Gastrocnemius medialis (tissue), 4 donors: ENCODE measurements around the gene FOLR3. TPM values are rescaled to one million over a fixed set of nuclear protein-coding genes. Genes with fewer than 3 reads are reported as not detected.
A peak's percentile ranks its signal among the peaks of the same experiment; 100 is the strongest.
"Not testable (repeated sequence)": the region's sequence is repeated elsewhere in the genome, so short reads cannot be mapped to it uniquely, and the experiment has no call there.

Source experiments
- ATAC-seq, 2 donors: fragments of 150-250 bp; one replicate each; pipeline ENCODE4 v1.9.1; 2016
- DNase-seq, 2 donors: peaks; one replicate each; pipeline ENCODE4 v3.0.0-alpha.2; 2019
- H3K27ac ChIP-seq, 4 donors: fragments of 200-600 bp; sonication (generic); 1 replicate in 1 of 4; 2 replicates in 3 of 4; pipeline ENCODE4 v1.5.1; 2016 to 2018; ENCODE audit warnings: mild to moderate bottlenecking in 2 of 4, moderate library complexity in 1 of 4
- H3K27me3 ChIP-seq, 3 donors: fragments of 200-600 bp; sonication (generic) in 2 of 3; 1 replicate in 1 of 3; 2 replicates in 2 of 3; pipeline versions ENCODE4 v1.5.1 to v1.6.0; 2016 to 2019; ENCODE audit warnings: mild to moderate bottlenecking in 1 of 3, moderate library complexity in 1 of 3
- H3K36me3 ChIP-seq, 2 donors: fragments of 200-600 bp; sonication (generic) in 1 of 2; one replicate each; pipeline ENCODE4 v1.5.1; 2017 to 2018
- H3K4me1 ChIP-seq, 2 donors: fragments of 200-600 bp; sonication (generic) in 1 of 2; one replicate each; pipeline ENCODE4 v1.5.1; 2016 to 2017; ENCODE audit warnings: mild to moderate bottlenecking in 2 of 2
- H3K4me3 ChIP-seq, 4 donors: fragments of 200-600 bp; sonication (generic) in 3 of 4; 1 replicate in 1 of 4; 2 replicates in 3 of 4; pipeline ENCODE4 v1.5.1; 2016 to 2019; ENCODE audit warnings: mild to moderate bottlenecking in 2 of 4
- H3K9me3 ChIP-seq, 3 donors: fragments of 200-600 bp; sonication (generic) in 2 of 3; 1 replicate in 1 of 3; 2 replicates in 2 of 3; pipeline ENCODE4 v1.5.1; 2016 to 2019
- CTCF ChIP-seq, 5 experiments: fragments of 450-650 bp in 3 of 5; fragments of 200-600 bp in 2 of 5; sonication (generic) in 2 of 5; IDR thresholded peaks in 4 of 5; conservative IDR thresholded peaks in 1 of 5; 1 replicate in 4 of 5; 2 replicates in 1 of 5; pipeline ENCODE4 v1.5.1; 2016 to 2019; ENCODE audit warnings: antibody characterized with exemption in 5 of 5, mild to moderate bottlenecking in 3 of 5, moderate library complexity in 3 of 5
- POLR2A ChIP-seq, 2 donors: fragments of 450-650 bp; IDR thresholded peaks; one replicate each; pipeline ENCODE4 v1.6.1; 2017; ENCODE audit warnings: antibody characterized with exemption in 2 of 2, mild to moderate bottlenecking in 2 of 2, moderate library complexity in 2 of 2
- in situ Hi-C, 4 donors: fragments of 200-750 bp; cut with MboI; loops; one replicate each; pipeline versions ENCODE4 v1.15.0 to v1.8.0; 2017; ENCODE audit warnings: low sequenced_read_pairs in 4 of 4
- intact Hi-C: fragments of 100-400 bp; cut with DNase I; formaldehyde crosslinking; loops from one replicate; pipeline ENCODE4 v1.15.1; 2023; ENCODE audit warnings: low total_unique reads
- total RNA-seq, 4 donors: library from RNA; depleted of rRNA; stranded (reverse); fragments of >200 nt; gene quantifications; one replicate each; pipeline versions ENCODE4 v1.1.0 to v1.2.3, GENCODE V29; 2016

Gene FOLR3
- 1 to 10 TPM in 1 of 4 donors, not detected in 3; 1.1 TPM for total RNA-seq

GRCh38 chr11:72135473-72135872 is at the start of gene FOLR3:
FOLR3 (plus strand) TSS chr11:72135725; CDS start chr11:72135953, 228 bp downstream.
- H3K27me3 ChIP-seq, H3K9me3 ChIP-seq, ATAC-seq, intact Hi-C loops, H3K36me3 ChIP-seq, DNase-seq, H3K27ac ChIP-seq, H3K4me1 ChIP-seq, H3K4me3 ChIP-seq, in situ Hi-C loops: not testable (repeated sequence)

GRCh38 chr11:72088076-72088808 is 47.3 kb upstream of the FOLR3 start:
- in situ Hi-C loops (no loop called here), intact Hi-C loops (no loop called here)
- H3K4me3 ChIP-seq = no peak overlapping the region
- no peak for DNase-seq
- H3K9me3 ChIP-seq = no peaks in the 10 kb centered on the region
- no peaks in the 10 kb centered on the region for H3K36me3 ChIP-seq
- no peak overlapping the region for H3K27ac ChIP-seq
- no peak for ATAC-seq
- no peaks in the 10 kb centered on the region for H3K27me3 ChIP-seq
- no peak for TF ChIP-seq CTCF (IDR thresholded peaks at IDR 0.05 in 4 of 5, conservative IDR thresholded peaks at IDR 0.05 in 1 of 5)
- no peak for TF ChIP-seq POLR2A (IDR thresholded peaks at IDR 0.05)
- H3K4me1 ChIP-seq = peaks cover 4 to 10% of the 10 kb centered on the region in 2 donors

GRCh38 chr11:72091292-72091691 is 44.2 kb upstream of the FOLR3 start:
- peak; percentile 84 to 93 for ATAC-seq
- DNase-seq = peak; percentile 52 to 67
- TF ChIP-seq POLR2A (IDR thresholded peaks at IDR 0.05) (no peak), CTCF (IDR thresholded peaks at IDR 0.05 in 4 of 5, conservative IDR thresholded peaks at IDR 0.05 in 1 of 5) (peak; percentile 84 to 91 (median 88))
- Histone ChIP-seq H3K4me3 (no peak overlapping the region), H3K27me3 (no peaks in the 10 kb centered on the region), H3K27ac (peak overlapping the region in 2 of 4 donors; percentile 12 to 18), H3K4me1 (peaks cover 4 to 10% of the 10 kb centered on the region in 2 donors), H3K9me3 (no peaks in the 10 kb centered on the region), H3K36me3 (peaks cover 0 to 13% of the 10 kb centered on the region in 2 donors)
- intact Hi-C loops (loop anchor here (1.0 kb wide), 2 partner anchors 66 to 114 kb away; no protein-coding TSS in a partner anchor), in situ Hi-C loops (loop anchor here (5.0 to 10.0 kb wide), 3 partner anchors 64 to 69 kb away; no protein-coding TSS in a partner anchor)

- peak; percentile 24 to 46 for ATAC-seq
- Histone ChIP-seq H3K36me3 (peaks cover 0 to 40% of the 10 kb centered on the region in 2 donors), H3K9me3 (no peaks in the 10 kb centered on the region), H3K4me1 (peaks cover 48 to 49% of the 10 kb centered on the region in 2 donors), H3K27ac (peak overlapping the region; percentile 76 to 97 (median 93)), H3K27me3 (no peaks in the 10 kb centered on the region), H3K4me3 (no peak overlapping the region)
- peak; percentile 34 to 75 for DNase-seq
- intact Hi-C loops = no loop called here
- in situ Hi-C loops = loop anchor here in 1 of 4 donors (10.0 kb wide), 1 partner anchor 74 kb away; no protein-coding TSS in a partner anchor
- TF ChIP-seq CTCF (IDR thresholded peaks at IDR 0.05 in 4 of 5, conservative IDR thresholded peaks at IDR 0.05 in 1 of 5) = no peak
- TF ChIP-seq POLR2A (IDR thresholded peaks at IDR 0.05) = no peak
These were observed 36.8 kb upstream of the FOLR3 start for GRCh38 chr11:72098741-72099140.

GRCh38 chr11:72100009-72100408 is 35.5 kb upstream of the FOLR3 start:
- Histone ChIP-seq H3K9me3 (no peaks in the 10 kb centered on the region), H3K4me1 (peaks cover 51% of the 10 kb centered on the region in 2 donors), H3K27me3 (no peaks in the 10 kb centered on the region), H3K27ac (peak overlapping the region; percentile 92 to 97 (median 93)), H3K4me3 (no peak overlapping the region), H3K36me3 (peaks cover 0 to 37% of the 10 kb centered on the region in 2 donors)
- DNase-seq (no peak), ATAC-seq (no peak)
- TF ChIP-seq CTCF (IDR thresholded peaks at IDR 0.05 in 4 of 5, conservative IDR thresholded peaks at IDR 0.05 in 1 of 5) = no peak
- no peak for TF ChIP-seq POLR2A (IDR thresholded peaks at IDR 0.05)
- in situ Hi-C loops = loop anchor here in 2 of 4 donors (10.0 kb wide), 1 partner anchor 335 kb away; the partner anchor contains the start of gene CLPB (in 2 of the 2)
- intact Hi-C loops = loop anchor here (10.0 kb wide), 2 partner anchors 315 to 335 kb away; partner anchors contain the start of gene CLPB
